K562 (cell line): ENCODE measurements around the gene KIF23. TPM values are rescaled to one million over a fixed set of nuclear protein-coding genes. Genes with fewer than 3 reads are reported as not detected.

Source experiments
- HCFC1 ChIP-seq: IDR thresholded peaks from 2 replicates; pipeline ENCODE4 v1.6.1; 2012; ENCODE audit warnings: low read depth, low read length, improper control_type of control experiment
- HDAC1 ChIP-seq, 2 experiments: fragments of 450-650 bp; IDR thresholded peaks; 2 replicates each; pipeline ENCODE4 v1.6.1; 2016 to 2017; ENCODE audit warnings: inconsistent platforms in 1 of 2, mild to moderate bottlenecking in 1 of 2, moderate library complexity in 1 of 2
- LEF1 ChIP-seq: fragments of 450-650 bp; IDR thresholded peaks from 2 replicates; pipeline ENCODE4 v1.6.1; 2016; ENCODE audit warnings: mild to moderate bottlenecking
- TOE1 ChIP-seq, 2 experiments: fragments of 450-650 bp in 1 of 2; sonication (generic) in 1 of 2; formaldehyde crosslinking in 1 of 2; IDR thresholded peaks; 2 replicates each; pipeline versions ENCODE4 v1.7.1 to v1.8.0; 2016 to 2022; ENCODE audit warnings: borderline replicate concordance in 2 of 2, mild to moderate bottlenecking in 2 of 2, antibody characterized with exemption in 1 of 2, inconsistent platforms in 1 of 2, low read depth in 1 of 2, missing genetic modification reagents in 1 of 2, moderate library complexity in 1 of 2
- ZKSCAN8 ChIP-seq: fragments of 200-800 bp; sonication (Bioruptor generic); IDR thresholded peaks from 2 replicates; pipeline ENCODE4 v1.6.1; 2016; ENCODE audit warnings: missing genetic modification characterization, missing compliant biosample characterization
- ZNF124 ChIP-seq: sonication (generic); formaldehyde crosslinking; IDR thresholded peaks from 2 replicates; pipeline ENCODE4 v1.8.1; 2022; ENCODE audit warnings: missing genetic modification reagents
- polyA plus RNA-seq, 8 experiments: library from polyadenylated mRNA; depleted of rRNA in 4 of 8; stranded (reverse) in 5 of 8; unstranded in 3 of 8; fragments of >200 nt; fragmentation: Nextera tagmentation in 2 of 8; fragmentation: Illumina TruSeq in 1 of 8; extraction: Ambion mirVana in 2 of 8; extraction: Trizol in 1 of 8; gene quantifications; 2 replicates each; pipeline versions ENCODE4 v1.2.1 to v1.2.3, GENCODE V29; 2011 to 2014; ENCODE audit warnings: inconsistent platforms in 1 of 8, missing spikeins in 1 of 8
- total RNA-seq, 7 experiments: library from RNA; depleted of rRNA in 6 of 7; stranded (reverse); fragments of >200 nt in 6 of 7; fragmentation: Illumina TruSeq in 2 of 7; extraction: Trizol in 2 of 7; gene quantifications; 2 replicates each; pipeline versions ENCODE4 v1.2.1 to v1.2.3, GENCODE V29; 2011 to 2021; ENCODE audit warnings: low replicate concordance in 1 of 7
- TF ChIP-seq, protein P1 (sequence below): fragments of 450-650 bp; formaldehyde crosslinking; IDR thresholded peaks from 2 replicates; pipeline ENCODE4 v1.4.0; 2020; ENCODE audit warnings: mild to moderate bottlenecking, moderate library complexity
- TF ChIP-seq, protein P2 (sequence below): fragments of 450-650 bp; IDR thresholded peaks from 2 replicates; pipeline ENCODE4 v1.6.1; 2016; ENCODE audit warnings: low read depth
- TF ChIP-seq, protein P3 (sequence below): IDR thresholded peaks from 2 replicates; pipeline ENCODE4 v1.6.1; 2014; ENCODE audit warnings: antibody characterized with exemption
- TF ChIP-seq, protein P4 (sequence below): sonication (generic); formaldehyde crosslinking; IDR thresholded peaks from 2 replicates; pipeline ENCODE4 v1.8.1; 2023; ENCODE audit warnings: mild to moderate bottlenecking, missing genetic modification reagents

The KIF23 gene
- total and polyA plus RNA-seq, 9 of the 15 experiments (the other 6 are each of a cell fraction or from before 2014, with no cell fraction given) = 29.4 to 58.2 (median 41.9) TPM

DNA sequence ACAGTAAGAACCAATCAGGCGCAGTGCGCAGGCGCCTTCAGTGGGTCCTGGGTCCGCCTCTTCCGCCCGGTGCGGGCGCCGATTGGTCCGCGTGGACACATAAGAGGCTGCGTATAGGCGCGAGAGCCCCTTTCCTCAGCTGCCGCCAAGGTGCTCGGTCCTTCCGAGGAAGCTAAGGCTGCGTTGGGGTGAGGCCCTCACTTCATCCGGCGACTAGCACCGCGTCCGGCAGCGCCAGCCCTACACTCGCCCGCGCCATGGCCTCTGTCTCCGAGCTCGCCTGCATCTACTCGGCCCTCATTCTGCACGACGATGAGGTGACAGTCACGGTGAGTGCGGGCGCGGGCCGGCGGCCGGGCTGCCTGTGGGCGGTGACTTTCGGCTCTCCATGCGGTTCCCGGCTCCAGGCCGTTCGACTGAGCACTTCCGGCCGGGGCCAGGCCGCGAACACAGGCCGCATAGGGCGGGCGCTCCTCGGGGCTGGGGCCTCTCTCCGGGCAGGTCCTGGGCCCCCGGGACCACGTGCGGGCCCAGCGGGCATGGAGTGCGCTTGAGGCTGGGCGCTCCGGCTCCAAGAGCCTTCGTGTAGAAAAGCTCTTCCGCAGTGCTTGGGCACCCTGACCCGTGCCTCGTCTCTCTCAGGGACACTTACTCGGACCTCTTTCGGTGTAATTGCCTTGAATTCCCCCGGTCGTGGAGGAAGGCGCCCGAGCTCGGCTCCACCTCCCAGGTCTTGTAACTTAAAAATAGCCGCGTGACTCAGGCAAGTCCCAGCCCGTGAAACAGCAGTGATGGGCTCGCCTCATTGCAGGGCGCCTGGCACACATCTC, 38.8 kb downstream of the KIF23 start, which contains the start of gene RPLP1 (continued):
- TF ChIP-seq, protein P1, sequence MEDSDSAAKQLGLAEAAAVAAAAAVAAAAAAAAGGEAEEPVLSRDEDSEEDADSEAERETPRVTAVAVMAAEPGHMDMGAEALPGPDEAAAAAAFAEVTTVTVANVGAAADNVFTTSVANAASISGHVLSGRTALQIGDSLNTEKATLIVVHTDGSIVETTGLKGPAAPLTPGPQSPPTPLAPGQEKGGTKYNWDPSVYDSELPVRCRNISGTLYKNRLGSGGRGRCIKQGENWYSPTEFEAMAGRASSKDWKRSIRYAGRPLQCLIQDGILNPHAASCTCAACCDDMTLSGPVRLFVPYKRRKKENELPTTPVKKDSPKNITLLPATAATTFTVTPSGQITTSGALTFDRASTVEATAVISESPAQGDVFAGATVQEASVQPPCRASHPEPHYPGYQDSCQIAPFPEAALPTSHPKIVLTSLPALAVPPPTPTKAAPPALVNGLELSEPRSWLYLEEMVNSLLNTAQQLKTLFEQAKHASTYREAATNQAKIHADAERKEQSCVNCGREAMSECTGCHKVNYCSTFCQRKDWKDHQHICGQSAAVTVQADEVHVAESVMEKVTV (CRISPR knock-in tag) = no peak
- TF ChIP-seq, protein P2, sequence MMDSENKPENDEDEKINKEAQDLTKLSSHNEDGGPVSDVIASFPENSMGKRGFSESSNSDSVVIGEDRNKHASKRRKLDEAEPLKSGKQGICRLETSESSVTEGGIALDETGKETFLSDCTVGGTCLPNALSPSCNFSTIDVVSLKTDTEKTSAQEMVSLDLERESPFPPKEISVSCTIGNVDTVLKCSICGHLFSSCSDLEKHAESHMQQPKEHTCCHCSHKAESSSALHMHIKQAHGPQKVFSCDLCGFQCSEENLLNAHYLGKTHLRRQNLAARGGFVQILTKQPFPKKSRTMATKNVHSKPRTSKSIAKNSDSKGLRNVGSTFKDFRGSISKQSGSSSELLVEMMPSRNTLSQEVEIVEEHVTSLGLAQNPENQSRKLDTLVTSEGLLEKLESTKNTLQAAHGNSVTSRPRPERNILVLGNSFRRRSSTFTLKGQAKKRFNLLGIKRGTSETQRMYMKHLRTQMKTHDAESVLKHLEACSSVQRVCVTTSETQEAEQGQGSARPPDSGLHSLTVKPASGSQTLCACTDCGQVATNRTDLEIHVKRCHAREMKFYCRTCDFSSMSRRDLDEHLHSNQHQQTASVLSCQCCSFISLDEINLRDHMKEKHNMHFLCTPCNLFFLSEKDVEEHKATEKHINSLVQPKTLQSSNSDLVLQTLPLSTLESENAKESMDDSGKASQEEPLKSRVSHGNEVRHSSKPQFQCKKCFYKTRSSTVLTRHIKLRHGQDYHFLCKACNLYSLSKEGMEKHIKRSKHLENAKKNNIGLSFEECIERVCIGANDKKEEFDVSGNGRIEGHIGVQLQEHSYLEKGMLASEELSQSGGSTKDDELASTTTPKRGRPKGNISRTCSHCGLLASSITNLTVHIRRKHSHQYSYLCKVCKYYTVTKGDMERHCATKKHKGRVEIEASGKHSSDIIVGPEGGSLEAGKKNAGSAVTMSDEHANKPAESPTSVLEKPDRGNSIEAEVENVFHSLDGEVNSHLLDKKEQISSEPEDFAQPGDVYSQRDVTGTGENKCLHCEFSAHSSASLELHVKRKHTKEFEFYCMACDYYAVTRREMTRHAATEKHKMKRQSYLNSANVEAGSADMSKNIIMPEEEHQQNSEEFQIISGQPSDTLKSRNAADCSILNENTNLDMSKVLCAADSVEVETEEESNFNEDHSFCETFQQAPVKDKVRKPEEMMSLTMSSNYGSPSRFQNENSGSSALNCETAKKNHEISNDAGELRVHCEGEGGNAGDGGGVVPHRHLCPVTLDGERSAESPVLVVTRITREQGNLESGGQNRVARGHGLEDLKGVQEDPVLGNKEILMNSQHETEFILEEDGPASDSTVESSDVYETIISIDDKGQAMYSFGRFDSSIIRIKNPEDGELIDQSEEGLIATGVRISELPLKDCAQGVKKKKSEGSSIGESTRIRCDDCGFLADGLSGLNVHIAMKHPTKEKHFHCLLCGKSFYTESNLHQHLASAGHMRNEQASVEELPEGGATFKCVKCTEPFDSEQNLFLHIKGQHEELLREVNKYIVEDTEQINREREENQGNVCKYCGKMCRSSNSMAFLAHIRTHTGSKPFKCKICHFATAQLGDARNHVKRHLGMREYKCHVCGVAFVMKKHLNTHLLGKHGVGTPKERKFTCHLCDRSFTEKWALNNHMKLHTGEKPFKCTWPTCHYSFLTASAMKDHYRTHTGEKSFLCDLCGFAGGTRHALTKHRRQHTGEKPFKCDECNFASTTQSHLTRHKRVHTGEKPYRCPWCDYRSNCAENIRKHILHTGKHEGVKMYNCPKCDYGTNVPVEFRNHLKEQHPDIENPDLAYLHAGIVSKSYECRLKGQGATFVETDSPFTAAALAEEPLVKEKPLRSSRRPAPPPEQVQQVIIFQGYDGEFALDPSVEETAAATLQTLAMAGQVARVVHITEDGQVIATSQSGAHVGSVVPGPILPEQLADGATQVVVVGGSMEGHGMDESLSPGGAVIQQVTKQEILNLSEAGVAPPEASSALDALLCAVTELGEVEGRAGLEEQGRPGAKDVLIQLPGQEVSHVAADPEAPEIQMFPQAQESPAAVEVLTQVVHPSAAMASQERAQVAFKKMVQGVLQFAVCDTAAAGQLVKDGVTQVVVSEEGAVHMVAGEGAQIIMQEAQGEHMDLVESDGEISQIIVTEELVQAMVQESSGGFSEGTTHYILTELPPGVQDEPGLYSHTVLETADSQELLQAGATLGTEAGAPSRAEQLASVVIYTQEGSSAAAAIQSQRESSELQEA = no peak
- TF ChIP-seq ZNF124 (CRISPR knock-in tag) (peak; percentile 42; the same call in 1 of the 2 replicates), LEF1 (no peak), HDAC1 (IDR thresholded peaks at IDR 0.05) (peak; percentile 54 to 94; a peak in 3 of 4 replicates), HCFC1 (no peak; the same call in 1 of the 2 replicates), TOE1 (IDR thresholded peaks at IDR 0.05; ENCODE audit: borderline replicate concordance) (no peak), TOE1 (CRISPR knock-in tag; IDR thresholded peaks at IDR 0.05; ENCODE audit: borderline replicate concordance, low read depth) (no peak), ZKSCAN8 (no peak)
- TF ChIP-seq, protein P3, sequence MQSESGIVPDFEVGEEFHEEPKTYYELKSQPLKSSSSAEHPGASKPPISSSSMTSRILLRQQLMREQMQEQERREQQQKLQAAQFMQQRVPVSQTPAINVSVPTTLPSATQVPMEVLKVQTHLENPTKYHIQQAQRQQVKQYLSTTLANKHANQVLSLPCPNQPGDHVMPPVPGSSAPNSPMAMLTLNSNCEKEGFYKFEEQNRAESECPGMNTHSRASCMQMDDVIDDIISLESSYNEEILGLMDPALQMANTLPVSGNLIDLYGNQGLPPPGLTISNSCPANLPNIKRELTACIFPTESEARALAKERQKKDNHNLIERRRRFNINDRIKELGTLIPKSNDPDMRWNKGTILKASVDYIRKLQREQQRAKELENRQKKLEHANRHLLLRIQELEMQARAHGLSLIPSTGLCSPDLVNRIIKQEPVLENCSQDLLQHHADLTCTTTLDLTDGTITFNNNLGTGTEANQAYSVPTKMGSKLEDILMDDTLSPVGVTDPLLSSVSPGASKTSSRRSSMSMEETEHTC = no peak
- TF ChIP-seq, protein P4, sequence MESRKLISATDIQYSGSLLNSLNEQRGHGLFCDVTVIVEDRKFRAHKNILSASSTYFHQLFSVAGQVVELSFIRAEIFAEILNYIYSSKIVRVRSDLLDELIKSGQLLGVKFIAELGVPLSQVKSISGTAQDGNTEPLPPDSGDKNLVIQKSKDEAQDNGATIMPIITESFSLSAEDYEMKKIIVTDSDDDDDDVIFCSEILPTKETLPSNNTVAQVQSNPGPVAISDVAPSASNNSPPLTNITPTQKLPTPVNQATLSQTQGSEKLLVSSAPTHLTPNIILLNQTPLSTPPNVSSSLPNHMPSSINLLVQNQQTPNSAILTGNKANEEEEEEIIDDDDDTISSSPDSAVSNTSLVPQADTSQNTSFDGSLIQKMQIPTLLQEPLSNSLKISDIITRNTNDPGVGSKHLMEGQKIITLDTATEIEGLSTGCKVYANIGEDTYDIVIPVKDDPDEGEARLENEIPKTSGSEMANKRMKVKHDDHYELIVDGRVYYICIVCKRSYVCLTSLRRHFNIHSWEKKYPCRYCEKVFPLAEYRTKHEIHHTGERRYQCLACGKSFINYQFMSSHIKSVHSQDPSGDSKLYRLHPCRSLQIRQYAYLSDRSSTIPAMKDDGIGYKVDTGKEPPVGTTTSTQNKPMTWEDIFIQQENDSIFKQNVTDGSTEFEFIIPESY = peak; percentile 50; the same call in 1 of the 2 replicates
